ENCODE measurements around the gene SNX1.

Gene SNX1

GRCh38 chr15:64122936-64123351, 27.2 kb downstream of the SNX1 start:
- H3K4me3 ChIP-seq (ENCODE audit: low read depth, low read length) = no peak overlapping the region
- TF ChIP-seq, protein P1, sequence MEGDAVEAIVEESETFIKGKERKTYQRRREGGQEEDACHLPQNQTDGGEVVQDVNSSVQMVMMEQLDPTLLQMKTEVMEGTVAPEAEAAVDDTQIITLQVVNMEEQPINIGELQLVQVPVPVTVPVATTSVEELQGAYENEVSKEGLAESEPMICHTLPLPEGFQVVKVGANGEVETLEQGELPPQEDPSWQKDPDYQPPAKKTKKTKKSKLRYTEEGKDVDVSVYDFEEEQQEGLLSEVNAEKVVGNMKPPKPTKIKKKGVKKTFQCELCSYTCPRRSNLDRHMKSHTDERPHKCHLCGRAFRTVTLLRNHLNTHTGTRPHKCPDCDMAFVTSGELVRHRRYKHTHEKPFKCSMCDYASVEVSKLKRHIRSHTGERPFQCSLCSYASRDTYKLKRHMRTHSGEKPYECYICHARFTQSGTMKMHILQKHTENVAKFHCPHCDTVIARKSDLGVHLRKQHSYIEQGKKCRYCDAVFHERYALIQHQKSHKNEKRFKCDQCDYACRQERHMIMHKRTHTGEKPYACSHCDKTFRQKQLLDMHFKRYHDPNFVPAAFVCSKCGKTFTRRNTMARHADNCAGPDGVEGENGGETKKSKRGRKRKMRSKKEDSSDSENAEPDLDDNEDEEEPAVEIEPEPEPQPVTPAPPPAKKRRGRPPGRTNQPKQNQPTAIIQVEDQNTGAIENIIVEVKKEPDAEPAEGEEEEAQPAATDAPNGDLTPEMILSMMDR (IDR thresholded peaks at IDR 0.05; ENCODE audit: low read depth, low read length) = no peak

- no peak overlapping the region for H3K4me3 ChIP-seq (ENCODE audit: low read depth, low read length)
- TF ChIP-seq, protein P1 (IDR thresholded peaks at IDR 0.05; ENCODE audit: low read depth, low read length) = no peak
These were observed 30.2 kb downstream of the SNX1 start for GRCh38 chr15:64125978-64126377.

GRCh38 chr15:64127521-64128270, 31.9 kb downstream of the SNX1 start:
- TF ChIP-seq, protein P1 (IDR thresholded peaks at IDR 0.05; ENCODE audit: low read depth, low read length) = no peak
- H3K4me3 ChIP-seq (ENCODE audit: low read depth, low read length) = no peak overlapping the region

- H3K4me3 ChIP-seq (ENCODE audit: low read depth, low read length) = no peak overlapping the region
- TF ChIP-seq, protein P1 (IDR thresholded peaks at IDR 0.05; ENCODE audit: low read depth, low read length) = no peak
These were observed 34.4 kb downstream of the SNX1 start for GRCh38 chr15:64130159-64130558.

DNA sequence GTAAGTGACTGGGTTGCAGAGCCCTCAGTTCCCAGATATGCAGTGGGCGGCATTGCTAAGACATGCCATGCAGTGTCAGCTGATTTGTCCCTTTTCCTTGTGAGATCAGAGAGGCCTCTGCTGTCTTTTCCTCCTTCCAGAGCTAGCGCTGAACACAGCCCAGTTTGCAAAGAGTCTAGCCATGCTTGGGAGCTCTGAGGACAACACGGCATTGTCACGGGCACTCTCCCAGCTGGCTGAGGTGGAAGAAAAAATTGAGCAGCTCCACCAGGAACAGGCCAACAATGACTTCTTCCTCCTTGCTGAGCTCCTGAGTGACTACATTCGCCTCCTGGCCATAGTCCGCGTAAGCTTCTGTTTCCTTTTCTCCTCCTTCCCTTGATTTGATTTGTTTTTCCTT, 35.8 kb downstream of the SNX1 start:
- TF ChIP-seq, protein P1 (IDR thresholded peaks at IDR 0.05; ENCODE audit: low read depth, low read length) = no peak
- H3K4me3 ChIP-seq (ENCODE audit: low read depth, low read length) = no peak overlapping the region

- TF ChIP-seq, protein P1 (IDR thresholded peaks at IDR 0.05; ENCODE audit: low read depth, low read length) = no peak
- H3K4me3 ChIP-seq (ENCODE audit: low read depth, low read length) = no peak overlapping the region
These were observed 36.4 kb downstream of the SNX1 start for GRCh38 chr15:64132217-64132616.

- TF ChIP-seq, protein P1 (IDR thresholded peaks at IDR 0.05; ENCODE audit: low read depth, low read length) = no peak
- H3K4me3 ChIP-seq (ENCODE audit: low read depth, low read length) = no peak overlapping the region
These were observed 38.0 kb downstream of the SNX1 start for GRCh38 chr15:64133623-64134344.

Measured in WI38 (cell line).